ENCODE data around the gene MED10.
A peak's percentile ranks its signal among the peaks of the same experiment; 100 is the strongest.

MED10 gene

DNA sequence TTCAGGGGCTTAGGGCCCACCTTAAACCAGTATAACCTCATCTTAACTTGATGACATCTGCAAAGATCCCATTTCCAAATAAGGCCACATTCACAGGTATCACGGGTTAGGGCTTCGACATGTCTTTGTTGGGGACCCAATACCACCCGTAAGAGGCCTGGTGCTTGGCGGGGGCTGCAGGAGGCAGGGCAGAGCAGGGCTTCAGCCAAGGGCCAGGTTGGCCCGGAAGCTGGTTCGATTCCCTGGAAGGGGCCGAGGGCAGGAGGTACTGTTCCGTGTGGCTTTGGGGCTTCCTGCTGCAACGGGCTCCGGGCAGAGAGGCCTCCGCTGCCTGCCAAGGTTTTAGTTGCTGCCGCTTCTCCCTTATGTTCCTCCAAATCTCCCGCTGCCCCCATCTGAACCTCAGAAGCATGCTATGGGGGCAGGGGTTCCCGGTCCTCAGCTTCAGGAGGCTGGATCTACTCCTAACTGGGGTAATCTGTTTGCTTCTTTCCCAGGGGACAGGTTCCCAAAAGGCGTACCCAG lies 29.8 kb downstream of the MED10 start:
- no peak for DNase-seq

DNA sequence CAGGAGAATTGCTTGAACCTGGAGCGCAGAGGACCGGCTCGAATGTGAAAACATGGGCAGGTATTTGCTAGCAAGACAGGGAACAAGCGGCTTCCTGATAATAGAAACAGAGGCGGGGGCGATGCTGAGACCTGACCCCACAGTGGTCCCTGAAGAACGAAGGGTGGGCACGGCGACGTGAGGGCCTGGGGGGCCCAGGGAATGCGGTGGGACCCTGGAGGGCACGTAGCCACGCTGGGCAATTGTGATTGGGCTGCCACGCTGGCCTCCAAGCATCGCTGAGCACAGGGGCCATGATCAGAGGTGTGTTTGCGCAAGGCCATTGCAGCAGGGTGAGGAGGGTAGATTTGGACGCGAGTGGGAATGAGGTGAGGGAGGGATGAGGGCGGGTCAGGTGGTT lies 30.7 kb downstream of the MED10 start:
- no peak for DNase-seq

DNA sequence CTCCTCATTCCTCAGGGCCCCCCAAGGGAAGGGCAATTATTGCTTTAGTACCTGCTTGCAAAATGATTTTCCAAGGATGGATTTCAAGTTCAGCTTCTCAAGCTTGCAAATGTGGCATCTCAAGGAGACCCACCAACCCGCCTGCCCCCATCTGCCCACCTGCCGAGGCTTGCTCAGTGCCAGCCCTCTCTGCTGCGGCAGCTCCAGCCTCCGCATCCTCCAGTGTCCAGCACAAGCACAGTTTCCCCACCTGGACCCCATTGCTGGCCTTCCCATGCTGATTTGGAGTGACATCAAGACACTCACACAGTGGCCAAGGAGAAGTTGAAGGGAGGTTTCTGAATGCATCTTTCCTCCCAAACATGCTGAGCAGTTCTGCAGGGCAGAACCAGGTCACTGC lies 31.2 kb downstream of the MED10 start:
- no peak for DNase-seq

- DNase-seq, result no peak
Observed at GRCh38 chr5:6344593-6344989, 33.8 kb downstream of the MED10 start.

DNA sequence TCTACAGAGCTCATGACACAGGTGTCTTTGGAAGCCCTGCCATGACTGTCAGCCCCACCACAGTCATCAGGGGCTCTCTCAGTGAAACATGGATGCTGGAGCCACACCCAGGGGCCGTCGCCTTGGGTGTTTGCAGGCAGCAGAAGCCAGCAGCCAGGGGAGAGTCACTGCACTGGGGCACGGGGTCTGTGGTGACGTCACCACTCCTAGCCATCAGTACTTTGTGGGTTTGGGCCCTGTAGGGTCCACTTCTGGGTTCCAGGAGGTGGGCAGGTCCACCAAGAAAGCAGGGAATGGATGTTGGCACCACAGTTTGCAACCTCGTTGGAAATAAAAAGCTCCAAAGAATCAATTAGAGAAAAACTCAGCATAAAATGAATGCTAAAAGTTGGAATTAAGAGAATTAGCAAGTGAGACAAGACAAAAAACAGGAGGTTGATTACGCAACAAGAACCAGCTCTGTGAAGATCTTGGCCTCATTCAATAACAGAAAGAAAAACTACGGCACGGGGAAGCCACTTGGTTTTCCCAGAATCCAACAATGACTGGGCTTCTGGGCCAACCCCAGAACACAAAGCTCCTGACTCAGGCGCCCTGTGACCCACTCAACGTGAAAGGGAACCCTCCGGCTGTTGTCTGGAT lies 34.3 kb downstream of the MED10 start:
- DNase-seq, result no peak

- peak; percentile 94 for DNase-seq
Observed at GRCh38 chr5:6342689-6343315, 35.5 kb downstream of the MED10 start.

DNA sequence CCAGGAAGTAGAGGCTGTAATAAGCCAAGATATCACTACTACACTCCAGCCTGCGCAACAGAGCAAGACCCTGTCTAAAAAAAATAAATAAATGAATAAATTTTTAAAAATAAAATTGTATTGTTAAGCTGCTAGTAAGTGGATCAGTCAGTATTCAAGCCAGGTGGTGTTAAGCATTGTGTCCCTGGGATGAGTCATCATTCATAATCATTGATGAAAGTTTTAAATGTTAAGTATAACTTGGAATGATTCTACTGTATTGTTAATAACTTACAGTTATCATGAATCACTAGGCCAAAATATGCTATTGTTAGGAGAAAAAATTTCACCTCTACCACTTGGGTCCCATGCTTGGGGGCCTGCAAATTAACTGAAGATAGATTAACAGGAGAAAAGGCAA lies 38.2 kb downstream of the MED10 start:
- no peak for DNase-seq

DNA sequence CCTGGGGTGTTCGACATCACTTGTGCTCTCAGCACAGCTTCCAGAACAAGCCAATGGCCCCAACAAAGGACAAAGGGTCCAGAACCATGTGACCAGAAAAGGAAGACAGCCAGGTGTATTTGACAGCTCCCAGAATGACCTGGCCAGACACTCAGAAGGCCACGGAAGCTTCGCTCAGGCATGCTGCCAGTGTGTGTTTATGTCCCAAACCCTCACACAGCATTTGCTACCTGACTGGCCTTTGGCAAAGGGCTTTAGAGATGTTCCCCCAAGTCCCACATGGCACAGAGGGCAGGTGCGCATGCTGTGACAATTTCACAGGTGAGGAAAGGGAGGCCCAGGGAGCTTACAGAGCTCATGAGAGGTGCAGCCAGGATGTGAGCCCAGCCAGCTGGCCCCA lies 39.5 kb downstream of the MED10 start:
- no peak for DNase-seq

DNA sequence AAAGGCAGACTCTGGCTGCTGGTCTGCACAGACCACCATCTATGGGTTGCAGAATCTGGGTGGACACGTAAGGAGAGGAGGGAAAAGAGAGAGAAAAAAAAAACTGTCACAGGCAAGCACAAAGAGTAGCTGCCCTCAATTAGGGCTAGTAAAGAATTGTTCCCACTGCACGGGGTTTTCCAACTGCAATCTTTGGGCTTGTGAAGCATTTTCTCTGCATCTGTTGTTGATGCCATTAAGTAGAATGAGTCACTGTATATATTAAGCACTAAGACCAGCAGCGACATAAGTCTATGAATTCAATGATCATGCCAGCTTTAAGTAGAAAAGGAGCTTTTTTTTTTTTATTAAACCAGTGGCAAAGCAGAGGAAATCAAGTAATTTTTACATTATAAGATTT lies 40.2 kb downstream of the MED10 start:
- DNase-seq, result no peak

DNA sequence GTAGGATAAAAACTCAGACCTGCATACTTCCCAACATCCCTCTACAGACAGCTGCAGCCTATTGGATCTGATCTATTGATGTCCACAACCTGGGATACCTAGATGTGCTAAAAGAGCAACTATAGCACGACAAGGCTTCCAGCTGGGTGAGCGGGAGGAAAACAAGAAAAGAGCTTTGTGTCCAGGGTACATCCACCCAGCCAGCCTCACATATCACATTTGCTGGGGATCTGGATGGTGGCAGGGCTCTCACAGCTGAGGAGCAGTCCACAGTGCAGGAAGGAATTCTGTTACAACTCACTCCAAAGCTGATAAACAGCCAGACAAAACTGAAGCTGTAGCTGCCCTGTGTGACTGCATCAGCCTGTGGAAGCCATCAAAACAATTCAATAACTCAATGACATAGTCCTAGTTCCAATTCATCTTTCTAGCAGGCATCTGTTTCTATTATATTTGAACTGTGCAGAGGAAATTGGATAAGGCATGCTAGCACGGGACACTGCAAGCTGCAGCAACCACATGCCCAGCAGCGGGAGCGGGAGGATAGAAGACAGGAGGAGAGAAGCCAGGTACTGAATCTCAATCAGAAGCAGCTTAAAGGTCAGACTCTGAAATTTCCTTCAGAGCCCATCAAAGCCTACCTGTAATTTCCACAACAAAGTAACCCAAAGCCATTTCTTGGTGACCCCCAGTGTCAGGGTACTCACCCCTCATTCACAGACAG lies 45.0 kb downstream of the MED10 start:
- no peak for DNase-seq

GRCh38 chr5:6328173-6328572 lies 50.2 kb downstream of the MED10 start:
- DNase-seq, result no peak

DNA sequence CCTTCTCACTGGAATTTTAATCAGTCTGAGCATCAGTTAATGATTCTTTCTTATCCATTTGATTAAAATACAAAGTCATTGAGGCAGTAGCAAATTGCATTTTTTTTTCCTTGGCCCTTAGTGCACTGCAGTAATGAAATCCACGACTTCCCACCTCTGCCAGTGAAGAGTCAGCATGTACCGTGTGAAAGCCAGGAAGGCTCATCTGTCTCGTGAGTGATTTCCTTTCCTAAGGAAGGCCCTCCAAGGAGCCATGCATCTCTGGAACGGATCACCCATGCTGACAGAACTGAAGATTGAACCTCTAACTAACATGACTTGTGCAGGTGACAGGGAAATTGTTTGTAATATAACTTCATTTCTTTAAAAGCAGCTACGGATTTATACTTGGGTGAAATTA lies 51.6 kb downstream of the MED10 start:
- no peak for DNase-seq

DNA sequence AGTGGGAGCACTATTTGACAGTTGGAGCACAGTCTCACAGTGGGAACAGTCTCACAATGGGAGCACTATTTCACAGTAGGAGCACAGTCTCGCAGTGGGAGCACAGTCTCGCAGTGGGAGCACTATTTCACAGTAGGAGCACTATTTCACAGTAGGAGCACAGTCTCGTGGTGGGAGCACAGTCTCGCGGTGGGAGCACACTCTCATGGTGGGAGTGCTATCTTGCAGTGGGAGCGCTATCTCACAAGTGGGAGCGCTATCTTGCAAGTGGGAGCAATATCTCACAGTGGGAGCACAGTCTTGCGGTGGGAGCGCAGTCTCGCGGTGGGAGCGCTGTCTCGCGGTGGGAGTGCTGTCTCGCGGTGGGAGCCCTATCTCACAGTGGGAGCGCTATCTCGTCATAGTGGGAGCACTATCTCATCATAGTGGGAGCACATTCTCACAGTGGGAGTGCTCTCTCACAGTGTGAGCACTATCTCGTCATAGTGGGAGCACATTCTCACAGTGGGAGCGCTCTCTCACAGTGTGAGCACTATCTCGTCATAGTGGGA lies 56.1 kb downstream of the MED10 start:
- DNase-seq, result no peak

All from NCI-H1105 (cell line).